Measurements from ENCODE around the gene SLC22A5.
A peak's percentile ranks its signal among the peaks of the same experiment; 100 is the strongest.
"Not testable (repeated sequence)": the region's sequence is repeated elsewhere in the genome, so short reads cannot be mapped to it uniquely, and the experiment has no call there.

SLC22A5 gene

GRCh38 chr5:132428484-132429462 is 59.3 kb downstream of the SLC22A5 start:
- no peak for DNase-seq

GRCh38 chr5:132429463-132430440 is 60.2 kb downstream of the SLC22A5 start:
- no peak for DNase-seq

- no peak for DNase-seq
Observed at GRCh38 chr5:132430746-132431145, 61.2 kb downstream of the SLC22A5 start.

- no peak for DNase-seq
Observed at GRCh38 chr5:132431632-132432031, 62.1 kb downstream of the SLC22A5 start.

- no peak for DNase-seq
Observed at GRCh38 chr5:132433141-132433540, 63.6 kb downstream of the SLC22A5 start.

- no peak for DNase-seq
Observed at GRCh38 chr5:132434416-132435286, 65.1 kb downstream of the SLC22A5 start.

GRCh38 chr5:132435447-132435846 is 65.9 kb downstream of the SLC22A5 start:
- DNase-seq, result no peak

- no peak for DNase-seq
Observed at GRCh38 chr5:132435886-132436285, 66.4 kb downstream of the SLC22A5 start.

GRCh38 chr5:132436936-132437335 is 67.4 kb downstream of the SLC22A5 start:
- no peak for DNase-seq

GRCh38 chr5:132437604-132438266 is 68.2 kb downstream of the SLC22A5 start:
- peak; percentile 81 for DNase-seq

GRCh38 chr5:132438267-132438645 is 68.7 kb downstream of the SLC22A5 start:
- not testable (repeated sequence) for DNase-seq

- DNase-seq, result no peak
Observed at GRCh38 chr5:132438917-132439316, 69.4 kb downstream of the SLC22A5 start.

- DNase-seq, result no peak
Observed at GRCh38 chr5:132439521-132440089, 70.1 kb downstream of the SLC22A5 start.

GRCh38 chr5:132444061-132444460 is 74.6 kb downstream of the SLC22A5 start:
- no peak for DNase-seq
